HCT116 (cell line): ENCODE results near the gene TTYH1. TPM values are rescaled to one million over a fixed set of nuclear protein-coding genes. Genes with fewer than 3 reads are reported as not detected.

ENCODE experiments used
- ATAC-seq: fragments of 200-7000 bp; cut with Tn5 transposase; 2 replicates; pipeline ENCODE4 v1.9.1; 2020; ENCODE audit warnings: mild to moderate bottlenecking, moderate library complexity
- BruUV-seq: library from RNA; stranded (reverse); fragments of 400-500 nt; replicated peaks from 2 replicates; lab custom pipeline; 2021; lab: Mats Ljungman, UMichigan
- CTCF ChIA-PET: fragments of 300-600 bp; sonication (Branson Sonifier 250); formaldehyde crosslinking; loops from one replicate; lab custom pipeline; 2021; ENCODE audit warnings: antibody characterized with exemption; lab: Charles Lee
- POLR2A ChIA-PET: fragments of 300-600, 350-600 bp; sonication (Branson Sonifier 250); formaldehyde crosslinking; loops from one replicate; lab custom pipeline; 2021; ENCODE audit warnings: antibody characterized with exemption; lab: Charles Lee
- RAD21 ChIA-PET, 2 experiments: fragments of 300-600 bp; sonication (Branson Sonifier 250); formaldehyde crosslinking; loops; one replicate each; lab custom pipeline; 2023; ENCODE audit warnings: low total read pairs in 2 of 2; ENCODE audit not compliant: uncharacterized antibody in 2 of 2, unreplicated experiment in 2 of 2, low non-redundant PET in 1 of 2; lab: Charles Lee
- DNase-seq: peaks from one replicate; pipeline ENCODE4 v3.0.0-alpha.2; 2010; ENCODE audit warnings: low read depth, low spot score
- H2AFZ ChIP-seq: fragments of 200-600 bp; shearing (Covaris generic), sonication (generic); 2 replicates; pipeline ENCODE4 v1.6.1; 2017; ENCODE audit warnings: low read depth, mixed run types, mixed read lengths, antibody characterized with exemption, low read length; ENCODE audit not compliant: poor library complexity, severe bottlenecking
- H3K27ac ChIP-seq: 2 replicates; pipeline ENCODE4 v1.5.1; 2012; ENCODE audit warnings: low read depth, low read length
- H3K27me3 ChIP-seq: fragments of 200-600 bp; sonication (generic); 2 replicates; pipeline ENCODE4 v1.6.1; 2016; ENCODE audit warnings: mixed run types, low read length, mixed read lengths; ENCODE audit not compliant: insufficient read depth
- H3K36me3 ChIP-seq, 2 experiments: fragments of 200-500 bp in 1 of 2; fragments of 200-600 bp in 1 of 2; sonication (Bioruptor generic) in 1 of 2; sonication (generic) in 1 of 2; 2 replicates each; pipeline versions ENCODE4 v1.5.1 to v1.6.1; 2014 to 2016; ENCODE audit warnings: low read length in 2 of 2, inconsistent platforms in 1 of 2, mixed read lengths in 1 of 2, mixed run types in 1 of 2; ENCODE audit not compliant: insufficient read depth in 2 of 2, control insufficient read depth in 1 of 2
- H3K4me1 ChIP-seq, 2 experiments: fragments of 200-600 bp in 1 of 2; sonication (generic) in 1 of 2; 2 replicates each; pipeline versions ENCODE4 v1.5.1 to v1.6.1; 2012 to 2017; ENCODE audit warnings: low read length in 2 of 2, inconsistent platforms in 1 of 2, mild to moderate bottlenecking in 1 of 2, mixed read lengths in 1 of 2, mixed run types in 1 of 2, moderate library complexity in 1 of 2; ENCODE audit not compliant: insufficient read depth in 2 of 2, control insufficient read depth in 1 of 2
- H3K4me2 ChIP-seq: fragments of 200-600 bp; sonication (generic); 2 replicates; pipeline ENCODE4 v1.6.1; 2017; ENCODE audit warnings: mixed run types, low read length, mixed read lengths
- H3K4me3 ChIP-seq, 2 experiments: fragments of 200-600 bp in 1 of 2; sonication (generic) in 1 of 2; replicated peaks in 1 of 2; 2 replicates each; pipeline ENCODE4 v1.5.1; 2011 to 2016; ENCODE audit warnings: low read length in 2 of 2, control low read depth in 1 of 2, low read depth in 1 of 2, mild to moderate bottlenecking in 1 of 2, mixed read lengths in 1 of 2, mixed run types in 1 of 2
- H3K79me2 ChIP-seq: fragments of 200-600 bp; sonication (generic); 2 replicates; pipeline ENCODE4 v1.6.1; 2017; ENCODE audit warnings: mild to moderate bottlenecking, mixed run types, low read length, moderate library complexity, mixed read lengths; ENCODE audit not compliant: insufficient read depth
- H3K9ac ChIP-seq: fragments of 200-600 bp; sonication (generic); 2 replicates; pipeline ENCODE4 v1.6.1; 2016; ENCODE audit warnings: low read length, mixed read lengths
- H3K9me2 ChIP-seq: fragments of 200-600 bp; sonication (generic), shearing (Covaris generic); 2 replicates; pipeline ENCODE4 v1.6.1; 2017; ENCODE audit warnings: mixed run types, mild to moderate bottlenecking, moderate library complexity; ENCODE audit not compliant: insufficient read depth
- H3K9me3 ChIP-seq, 2 experiments: fragments of 200-500 bp in 1 of 2; fragments of 200-600 bp in 1 of 2; sonication (Bioruptor generic) in 1 of 2; sonication (generic) in 1 of 2; 2 replicates each; pipeline ENCODE4 v1.6.1; 2014 to 2017; ENCODE audit warnings: low read length in 2 of 2, mixed read lengths in 2 of 2, inconsistent platforms in 1 of 2, low read depth in 1 of 2, mild to moderate bottlenecking in 1 of 2, mixed run types in 1 of 2, moderate library complexity in 1 of 2; ENCODE audit not compliant: control insufficient read depth in 1 of 2, insufficient read depth in 1 of 2
- H4K20me1 ChIP-seq: fragments of 200-600 bp; sonication (generic), shearing (Covaris generic); 2 replicates; pipeline ENCODE4 v1.6.1; 2017; ENCODE audit warnings: mixed run types, mild to moderate bottlenecking, moderate library complexity; ENCODE audit not compliant: insufficient read depth
- EGR1 ChIP-seq: IDR thresholded peaks from 2 replicates; pipeline ENCODE4 v1.6.1; 2012; ENCODE audit warnings: low read depth
- ELF1 ChIP-seq: IDR thresholded peaks from 2 replicates; pipeline ENCODE4 v1.6.1; 2012; ENCODE audit warnings: low read depth, borderline replicate concordance
- EZH2 ChIP-seq: fragments of 200-600 bp; sonication (generic); IDR thresholded peaks from 2 replicates; pipeline ENCODE4 v1.6.1; 2017; ENCODE audit warnings: antibody characterized with exemption, mixed run types
- EZH2phosphoT487 ChIP-seq: fragments of 200-600 bp; IDR thresholded peaks from 2 replicates; pipeline ENCODE4 v1.6.1; 2018; ENCODE audit warnings: antibody characterized with exemption, borderline replicate concordance
- FOSL1 ChIP-seq: IDR thresholded peaks from 2 replicates; pipeline ENCODE4 v1.6.1; 2012; ENCODE audit warnings: low read depth
- JUND ChIP-seq: IDR thresholded peaks from 2 replicates; pipeline ENCODE4 v1.6.1; 2012
- RAD21 ChIP-seq: IDR thresholded peaks from 2 replicates; pipeline ENCODE4 v1.6.1; 2012; ENCODE audit warnings: low read depth, mild to moderate bottlenecking
- SRF ChIP-seq: IDR thresholded peaks from 2 replicates; pipeline ENCODE4 v1.6.1; 2012; ENCODE audit warnings: low read depth
- ZFX ChIP-seq: fragments of 450-650 bp; IDR thresholded peaks from 2 replicates; pipeline ENCODE4 v1.6.1; 2017
- ZNF274 ChIP-seq: fragments of 200-500 bp; sonication (Bioruptor generic); IDR thresholded peaks from 2 replicates; pipeline ENCODE4 v1.6.1; 2014; ENCODE audit warnings: mild to moderate bottlenecking, low read depth, low read length, inconsistent platforms
- intact Hi-C: fragments of 100-400 bp; cut with micrococcal nuclease; formaldehyde crosslinking; loops from 2 replicates; pipeline ENCODE4 v1.10.0; 2022
- total RNA-seq: library from RNA; stranded (reverse); gene quantifications from one replicate; pipeline ENCODE4 v1.2.1, GENCODE V29; 2021; ENCODE audit not compliant: unreplicated experiment
- TF ChIP-seq, protein P1 (sequence below): IDR thresholded peaks from 2 replicates; pipeline ENCODE4 v1.6.1; 2012
- TF ChIP-seq, protein P2 (sequence below): IDR thresholded peaks from 2 replicates; pipeline ENCODE4 v1.6.1; 2012

The TTYH1 gene
- total RNA-seq, 1 experiment from 2014 or later: 0.37 TPM

DNA sequence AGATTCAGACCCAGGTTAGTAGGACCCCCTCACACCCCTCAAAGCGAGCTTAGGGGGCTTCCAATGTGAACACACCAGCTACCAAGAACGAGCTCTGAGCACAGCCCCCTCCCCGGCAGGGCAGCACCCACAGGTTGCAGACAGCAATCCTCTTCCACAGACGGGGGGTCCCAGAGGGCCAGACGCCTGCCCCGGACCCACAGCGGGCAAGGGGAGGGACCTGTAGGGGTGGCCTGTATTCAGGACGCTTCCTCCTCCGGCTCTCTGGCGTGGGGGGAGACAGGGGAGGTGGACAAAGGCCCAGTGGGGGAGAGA is 4.8 kb downstream of the TTYH1 start:
- H3K9me2 ChIP-seq: no peaks in the 10 kb centered on the region
- DNase-seq: no peak
- no peaks in the 10 kb centered on the region for H3K79me2 ChIP-seq
- no peak for TF ChIP-seq EZH2
- no peak for TF ChIP-seq ZFX
- TF ChIP-seq ELF1: no peak
- TF ChIP-seq ZNF274: no peak
- TF ChIP-seq, protein P1, sequence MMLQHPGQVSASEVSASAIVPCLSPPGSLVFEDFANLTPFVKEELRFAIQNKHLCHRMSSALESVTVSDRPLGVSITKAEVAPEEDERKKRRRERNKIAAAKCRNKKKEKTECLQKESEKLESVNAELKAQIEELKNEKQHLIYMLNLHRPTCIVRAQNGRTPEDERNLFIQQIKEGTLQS: no peak
- TF ChIP-seq, protein P2, sequence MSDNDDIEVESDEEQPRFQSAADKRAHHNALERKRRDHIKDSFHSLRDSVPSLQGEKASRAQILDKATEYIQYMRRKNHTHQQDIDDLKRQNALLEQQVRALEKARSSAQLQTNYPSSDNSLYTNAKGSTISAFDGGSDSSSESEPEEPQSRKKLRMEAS: no peak
- TF ChIP-seq SRF: no peak
- no peak for TF ChIP-seq FOSL1
- TF ChIP-seq JUND: no peak
- no peak for TF ChIP-seq EZH2phosphoT487
- TF ChIP-seq RAD21: no peak
- no peak for TF ChIP-seq EGR1
- H3K4me2 ChIP-seq: no peak overlapping the region
- CTCF ChIA-PET: interaction anchor here (1.8 kb wide), 1 partner anchor 11 kb away, joined by 4 read pairs; no protein-coding TSS in a partner anchor
- intact Hi-C loops: no loop called here
- BruUV-seq: no TSS peak
- no peaks in the 10 kb centered on the region for H3K27me3 ChIP-seq
- no peaks in the 10 kb centered on the region for H3K9me3 ChIP-seq
- RAD21 ChIA-PET: no interaction called here
- H3K4me1 ChIP-seq: peaks cover 0 to 8% of the 10 kb centered on the region in 2 experiments; a peak in 1 of 4 replicates
- no peak overlapping the region for H2AFZ ChIP-seq
- POLR2A ChIA-PET: interaction anchor here (0.7 kb wide), 1 partner anchor 11 kb away, joined by 3 read pairs; no protein-coding TSS in a partner anchor
- H3K4me3 ChIP-seq: no peak overlapping the region
- no peak for ATAC-seq
- no peaks in the 10 kb centered on the region for H3K36me3 ChIP-seq
- no peaks in the 10 kb centered on the region for H4K20me1 ChIP-seq
- H3K9ac ChIP-seq: no peak overlapping the region
- H3K27ac ChIP-seq: no peak overlapping the region
